ENCODE results near the gene PPP1R10. TPM values are rescaled to one million over a fixed set of nuclear protein-coding genes. Genes with fewer than 3 reads are reported as not detected.

PPP1R10 gene
- total RNA-seq, 1 donor from 2014 or later, result 29.6 TPM

GRCh38 chr6:30626484-30627366 lies 9.7 kb upstream of the PPP1R10 start, which contains the start of gene ATAT1:
Gene ATAT1 (plus strand): TSS chr6:30626874.
- DNase-seq (peak; percentile 95), ATAC-seq (ENCODE audit: poor library complexity) (peak; percentile 98)
- intact Hi-C loops (cut with DNase I), result no loop called here

- ATAC-seq (ENCODE audit: poor library complexity) (no peak), DNase-seq (no peak)
- intact Hi-C loops (cut with DNase I), result no loop called here
These were observed 8.5 kb upstream of the PPP1R10 start for GRCh38 chr6:30625511-30625910.

- no peak for ATAC-seq (ENCODE audit: poor library complexity)
- no peak for DNase-seq
- intact Hi-C loops (cut with DNase I), result loop anchor here (5.0 kb wide), 1 partner anchor 98 kb away; the partner anchor contains the start of gene MDC1
These were observed 2.5 kb upstream of the PPP1R10 start for GRCh38 chr6:30619561-30619960.

GRCh38 chr6:30618270-30618797 lies 1.3 kb upstream of the PPP1R10 start:
- no peak for DNase-seq
- no peak for ATAC-seq (ENCODE audit: poor library complexity)
- intact Hi-C loops (cut with DNase I), result loop anchor here (5.0 kb wide), 1 partner anchor 99 kb away; the partner anchor contains the start of gene MDC1

GRCh38 chr6:30617565-30618269 lies 674 bp upstream of the PPP1R10 start, which contains the start of gene MRPS18B:
Gene MRPS18B (plus strand): TSS chr6:30617840. CDS start chr6:30617866, 26 bp downstream.
- DNase-seq (peak; percentile 98), ATAC-seq (ENCODE audit: poor library complexity) (peak; percentile 84)
- intact Hi-C loops (cut with DNase I), result loop anchor here (5.0 kb wide), 1 partner anchor 100 kb away; the partner anchor contains the start of gene MDC1

- intact Hi-C loops (cut with DNase I), result loop anchor here (5.0 kb wide), 1 partner anchor 101 kb away; the partner anchor contains the start of gene MDC1
- no peak for DNase-seq
- peak; percentile 0 for ATAC-seq (ENCODE audit: poor library complexity)
These were observed 859 bp downstream of the PPP1R10 start for GRCh38 chr6:30615958-30616810.

- DNase-seq (no peak), ATAC-seq (ENCODE audit: poor library complexity) (peak; percentile 13)
- intact Hi-C loops (cut with DNase I), result loop anchor here (5.0 kb wide), 1 partner anchor 102 kb away; the partner anchor contains the start of gene MDC1
These were observed 1.7 kb downstream of the PPP1R10 start for GRCh38 chr6:30615219-30615957.

GRCh38 chr6:30614843-30615218 lies 2.2 kb downstream of the PPP1R10 start:
- DNase-seq (peak; percentile 76), ATAC-seq (ENCODE audit: poor library complexity) (peak; percentile 72)
- intact Hi-C loops (cut with DNase I), result loop anchor here (5.0 kb wide), 1 partner anchor 102 kb away; the partner anchor contains the start of gene MDC1

GRCh38 chr6:30614044-30614842 lies 2.8 kb downstream of the PPP1R10 start:
- no peak for ATAC-seq (ENCODE audit: poor library complexity)
- intact Hi-C loops (cut with DNase I), result no loop called here

GRCh38 chr6:30613251-30614043 lies 3.6 kb downstream of the PPP1R10 start:
- DNase-seq, result no peak
- intact Hi-C loops (cut with DNase I), result no loop called here
- no peak for ATAC-seq (ENCODE audit: poor library complexity)

More at GRCh38 chr6:30614044-30614842, 2.8 kb downstream of the PPP1R10 start:
- DNase-seq, result no peak

- no peak for DNase-seq
- no peak for ATAC-seq (ENCODE audit: poor library complexity)
- intact Hi-C loops (cut with DNase I), result no loop called here
These were observed 4.3 kb downstream of the PPP1R10 start for GRCh38 chr6:30612687-30613248.

- DNase-seq (no peak), ATAC-seq (ENCODE audit: poor library complexity) (no peak)
- intact Hi-C loops (cut with DNase I), result no loop called here
These were observed 4.8 kb downstream of the PPP1R10 start for GRCh38 chr6:30612213-30612612.

GRCh38 chr6:30611856-30612194 lies 5.2 kb downstream of the PPP1R10 start:
- intact Hi-C loops (cut with DNase I), result no loop called here
- no peak for DNase-seq
- no peak for ATAC-seq (ENCODE audit: poor library complexity)

GRCh38 chr6:30611150-30611855 lies 5.7 kb downstream of the PPP1R10 start:
- no peak for DNase-seq
- ATAC-seq (ENCODE audit: poor library complexity), result no peak
- intact Hi-C loops (cut with DNase I), result no loop called here

- intact Hi-C loops (cut with DNase I), result no loop called here
- ATAC-seq (ENCODE audit: poor library complexity), result no peak
- DNase-seq, result no peak
These were observed 7.0 kb downstream of the PPP1R10 start for GRCh38 chr6:30610065-30610464.
